ENCODE data around the gene MTMR6. TPM values are rescaled to one million over a fixed set of nuclear protein-coding genes. Genes with fewer than 3 reads are reported as not detected.

Gene MTMR6
- total RNA-seq, result 38.1 TPM

DNA sequence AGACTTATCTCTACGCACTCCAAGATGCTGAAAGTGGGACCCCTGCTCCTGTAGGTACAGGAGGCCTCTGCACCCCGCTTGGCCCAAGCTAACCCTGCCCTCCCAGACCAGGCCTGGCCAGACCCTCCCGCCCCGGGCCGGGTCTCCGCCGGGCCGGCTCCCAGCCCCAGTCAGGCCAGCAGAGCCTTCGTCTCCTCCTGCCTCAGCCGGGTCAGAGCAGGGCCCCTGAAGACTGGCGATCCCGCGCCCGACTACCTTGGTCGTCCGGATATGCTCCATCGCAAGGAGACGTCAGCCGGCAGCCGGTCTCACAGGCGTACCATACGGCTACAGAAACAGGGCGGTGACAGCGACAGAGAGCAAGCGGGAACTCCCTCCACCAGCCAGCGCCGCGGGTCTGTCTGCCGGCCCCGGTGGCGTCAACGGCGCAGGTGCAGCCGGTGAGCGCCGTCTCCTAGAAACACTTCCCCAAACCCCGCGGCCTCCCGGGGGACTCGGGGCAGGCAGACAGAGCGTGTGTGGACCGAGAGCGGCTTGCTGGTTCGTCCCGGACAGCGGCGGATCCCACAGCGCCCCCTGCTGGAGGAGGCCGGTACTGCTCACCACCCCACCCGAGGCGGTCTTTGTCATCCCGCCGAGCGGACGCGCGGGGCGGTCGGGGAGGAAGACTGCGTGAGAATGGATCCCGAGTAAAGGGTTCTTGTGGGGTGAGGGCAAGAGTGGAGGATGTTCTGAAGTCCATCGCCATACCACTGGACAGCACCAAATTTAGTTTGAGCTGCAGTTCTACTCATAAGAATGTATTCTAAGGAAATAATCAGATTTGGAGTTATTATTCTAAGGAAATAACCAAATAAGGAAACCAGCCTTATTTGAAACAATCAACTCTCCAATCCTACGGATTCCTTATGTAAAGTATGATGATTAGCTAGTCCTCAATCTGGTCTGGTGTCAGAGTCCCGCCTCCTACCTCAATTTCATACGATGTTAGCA is at the start of gene MTMR6:
TSS of gene MTMR6 (minus strand) at position 520 of the 993 bp plus-strand sequence. CDS start at position 279, 241 bp downstream.

DNA sequence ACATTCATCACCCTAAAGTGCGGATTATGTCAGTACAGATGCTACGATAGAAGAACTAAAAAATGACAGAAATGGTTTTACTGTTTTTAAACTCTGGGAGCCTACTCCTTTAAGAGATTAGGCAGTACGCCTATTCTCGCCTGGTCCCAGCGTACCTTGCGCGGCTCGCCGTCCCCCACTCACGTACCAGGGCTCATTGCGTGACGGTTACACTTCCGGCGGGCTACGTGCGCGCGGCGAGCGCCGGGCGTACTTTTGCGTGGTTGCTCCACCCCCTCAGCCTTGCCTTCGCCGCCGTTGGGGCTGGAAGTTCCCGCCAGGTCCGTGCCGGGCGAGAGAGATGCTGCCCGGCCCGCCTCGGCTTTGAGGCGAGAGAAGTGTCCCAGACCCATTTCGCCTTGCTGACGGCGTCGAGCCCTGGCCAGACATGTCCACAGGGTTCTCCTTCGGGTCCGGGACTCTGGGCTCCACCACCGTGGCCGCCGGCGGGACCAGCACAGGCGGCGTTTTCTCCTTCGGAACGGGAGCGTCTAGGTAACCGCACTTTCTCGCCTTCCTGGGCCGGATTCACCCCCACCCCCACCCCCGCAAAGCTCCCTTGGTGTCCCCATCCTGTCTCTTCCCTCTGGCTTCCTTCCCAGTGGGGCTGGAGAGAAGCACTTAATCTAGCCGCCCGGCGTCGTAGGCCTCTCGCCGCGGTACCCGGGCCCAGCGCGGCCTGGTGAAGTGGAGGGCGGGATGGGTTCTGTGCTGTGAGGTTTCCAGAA is 14.2 kb upstream of the MTMR6 start, which contains the start of gene NUP58:
TSS of gene NUP58 (plus strand) at position 279 of the 767 bp plus-strand sequence. CDS start at position 428, 149 bp downstream.

Other genes with a start within 250 kb of the MTMR6 start
- 0.69 TPM for gene PABPC3, start 191.4 kb downstream of the MTMR6 start, total RNA-seq
- 99.9 TPM for gene AMER2, start 115.2 kb downstream of the MTMR6 start, total RNA-seq
- gene NUP58, start 14.1 kb upstream of the MTMR6 start, total RNA-seq, result 111 TPM
- 77.0 TPM for gene ATP8A2, start 84.5 kb upstream of the MTMR6 start, total RNA-seq